Activated CD8-positive, alpha-beta T cell treated with anti-CD3 and anti-CD28 coated beads for 36 hours (primary cell): ENCODE data around the gene TERT. TPM values are rescaled to one million over a fixed set of nuclear protein-coding genes. Genes with fewer than 3 reads are reported as not detected.

ENCODE experiments used
- ATAC-seq: fragments of 200-7000 bp; cut with Tn5 transposase; one replicate; pipeline ENCODE4 v1.10.0; 2021; ENCODE audit warnings: mild to moderate bottlenecking, moderate library complexity
- CTCF ChIA-PET: fragments of 350-600 bp; sonication (Branson Sonifier 250); formaldehyde crosslinking; loops from one replicate; lab custom pipeline; 2021; ENCODE audit warnings: antibody characterized with exemption; lab: Charles Lee
- POLR2A ChIA-PET: fragments of 350-600 bp; sonication (Branson Sonifier 250); formaldehyde crosslinking; loops from one replicate; lab custom pipeline; 2021; ENCODE audit warnings: antibody characterized with exemption; lab: Charles Lee
- DNase-seq: peaks from one replicate; pipeline ENCODE4 v3.0.0-alpha.2; 2020
- H3K27ac Mint-ChIP-seq: one replicate; pipeline ENCODE4 v1.8.0; 2021; ENCODE audit warnings: mild to moderate bottlenecking, mixed read lengths
- H3K27me3 Mint-ChIP-seq: one replicate; pipeline ENCODE4 v1.8.0; 2021; ENCODE audit warnings: mixed read lengths
- H3K36me3 Mint-ChIP-seq: one replicate; pipeline ENCODE4 v1.8.0; 2021; ENCODE audit warnings: low read depth, mixed read lengths
- H3K4me1 Mint-ChIP-seq: one replicate; pipeline ENCODE4 v1.8.0; 2021; ENCODE audit warnings: low read depth, mixed read lengths
- H3K4me3 Mint-ChIP-seq: one replicate; pipeline ENCODE4 v1.8.0; 2021; ENCODE audit warnings: mild to moderate bottlenecking, moderate library complexity, mixed read lengths
- H3K9me3 Mint-ChIP-seq: one replicate; pipeline ENCODE4 v1.8.0; 2021; ENCODE audit warnings: mixed read lengths
- CTCF ChIP-seq: fragments of 200-600 bp; IDR thresholded peaks from one replicate; pipeline ENCODE4 v1.8.0; 2022; ENCODE audit warnings: antibody characterized with exemption, mild to moderate bottlenecking
- intact Hi-C: fragments of 100-400 bp; cut with micrococcal nuclease; formaldehyde crosslinking; loops from one replicate; pipeline ENCODE4 v1.10.0; 2022
- total RNA-seq, 2 experiments: library from RNA; stranded (reverse); gene quantifications; one replicate each; pipeline ENCODE4 v1.2.3, GENCODE V29; 2021

The TERT gene
- total RNA-seq, 2 experiments from 2014 or later: 12.5 to 12.7 TPM

GRCh38 chr5:1312206-1312605 lies 17.3 kb upstream of the TERT start:
- intact Hi-C loops: no loop called here
- ATAC-seq (peak; percentile 23), DNase-seq (peak; percentile 67)
- no peaks in the 10 kb centered on the region for H3K27me3 Mint-ChIP-seq
- no peak for TF ChIP-seq CTCF
- H3K4me3 Mint-ChIP-seq: no peak overlapping the region
- peaks cover 10% of the 10 kb centered on the region for H3K9me3 Mint-ChIP-seq
- H3K36me3 Mint-ChIP-seq: peaks cover 2% of the 10 kb centered on the region
- POLR2A ChIA-PET: no interaction called here
- CTCF ChIA-PET: interaction anchor here (0.8 kb wide), 1 partner anchor 304 kb away, joined by 3 read pairs; no protein-coding TSS in a partner anchor
- no peak overlapping the region for H3K27ac Mint-ChIP-seq
- H3K4me1 Mint-ChIP-seq: peaks cover 67% of the 10 kb centered on the region

- Mint-ChIP-seq H3K27ac (no peak overlapping the region), H3K4me3 (no peak overlapping the region), H3K36me3 (no peaks in the 10 kb centered on the region), H3K4me1 (peaks cover 60% of the 10 kb centered on the region), H3K27me3 (no peaks in the 10 kb centered on the region), H3K9me3 (peaks cover 10% of the 10 kb centered on the region)
- intact Hi-C loops: no loop called here
- ATAC-seq (no peak), DNase-seq (no peak)
- ChIA-PET POLR2A (interaction anchor here (0.6 kb wide), 1 partner anchor 17 kb away, joined by 3 read pairs; no protein-coding TSS in a partner anchor), CTCF (interaction anchor here (0.8 kb wide), 1 partner anchor 304 kb away, joined by 3 read pairs; no protein-coding TSS in a partner anchor)
- TF ChIP-seq CTCF: no peak
Observed at GRCh38 chr5:1311439-1312055, 16.7 kb upstream of the TERT start.

- H3K36me3 Mint-ChIP-seq: no peaks in the 10 kb centered on the region
- TF ChIP-seq CTCF: no peak
- ChIA-PET POLR2A (no interaction called here), CTCF (no interaction called here)
- no peak overlapping the region for H3K27ac Mint-ChIP-seq
- no peak for DNase-seq
- no peaks in the 10 kb centered on the region for H3K27me3 Mint-ChIP-seq
- intact Hi-C loops: no loop called here
- H3K9me3 Mint-ChIP-seq: peaks cover 10% of the 10 kb centered on the region
- no peak for ATAC-seq
- peaks cover 46% of the 10 kb centered on the region for H3K4me1 Mint-ChIP-seq
- no peak overlapping the region for H3K4me3 Mint-ChIP-seq
Observed at GRCh38 chr5:1310118-1310517, 15.2 kb upstream of the TERT start.

GRCh38 chr5:1304033-1304432 lies 9.2 kb upstream of the TERT start:
- Mint-ChIP-seq H3K4me1 (peaks cover 4% of the 10 kb centered on the region), H3K36me3 (no peaks in the 10 kb centered on the region), H3K4me3 (no peak overlapping the region), H3K27me3 (no peaks in the 10 kb centered on the region), H3K27ac (no peak overlapping the region), H3K9me3 (no peaks in the 10 kb centered on the region)
- intact Hi-C loops: no loop called here
- no peak for ATAC-seq
- TF ChIP-seq CTCF: no peak
- no peak for DNase-seq
- POLR2A ChIA-PET: interaction anchor here (1.3 kb wide), 1 partner anchor 102 kb away, joined by 3 read pairs; the partner anchor contains the start of gene SLC6A19
- CTCF ChIA-PET: no interaction called here

GRCh38 chr5:1302258-1302657 lies 7.4 kb upstream of the TERT start:
- no peak for TF ChIP-seq CTCF
- ChIA-PET CTCF (interaction anchor here (0.5 kb wide), 1 partner anchor 19 kb away, joined by 3 read pairs; no protein-coding TSS in a partner anchor), POLR2A (no interaction called here)
- Mint-ChIP-seq H3K27ac (no peak overlapping the region), H3K4me3 (no peak overlapping the region), H3K4me1 (no peaks in the 10 kb centered on the region), H3K27me3 (no peaks in the 10 kb centered on the region), H3K36me3 (no peaks in the 10 kb centered on the region), H3K9me3 (no peaks in the 10 kb centered on the region)
- no peak for DNase-seq
- intact Hi-C loops: no loop called here
- no peak for ATAC-seq
